Measurements from ENCODE around the gene PRDX3. TPM values are rescaled to one million over a fixed set of nuclear protein-coding genes. Genes with fewer than 3 reads are reported as not detected.

The PRDX3 gene
- total and polyA plus RNA-seq, 2 of the 4 experiments (the other 2 are of a cell fraction): 169 to 187 TPM

- Histone ChIP-seq H4K5ac (ENCODE audit: low read depth, low read length) (no peak overlapping the region), H2BK5ac (ENCODE audit: low read depth, low read length, poor library complexity, severe bottlenecking) (peak overlapping the region; percentile 71), H2BK120ac (ENCODE audit: low read depth, low read length) (0 out of 2 replicates have a peak overlapping the region, but pooled peaks have one; percentile 53), H3K9me1 (ENCODE audit: insufficient read depth, low read length) (0 out of 2 replicates have a peak, but pooled peaks cover 2% of the 10 kb centered on the region), H2AFZ (replicated peaks; ENCODE audit: low read length, poor library complexity) (peak overlapping the region; percentile 90), H3K79me1 (ENCODE audit: low read depth in 1 of 2, low read length in 2 of 2) (peaks cover 2 to 32% of the 10 kb centered on the region in 2 experiments; a peak in 3 of 4 replicates), H3K56ac (ENCODE audit: extremely low read depth, insufficient read depth, low read length) (no peak overlapping the region), H3K27ac (ENCODE audit: insufficient read depth, low read length) (peak overlapping the region; percentile 53), H3K4ac (ENCODE audit: low read depth, low read length) (peak overlapping the region; percentile 71; the same call in 1 of the 2 replicates), H3K14ac (replicated peaks; ENCODE audit: low read depth, low read length) (0 out of 2 replicates have a peak overlapping the region, but pooled peaks have one; percentile 36), H3K18ac (ENCODE audit: low read depth, low read length) (no peak overlapping the region), H3K27me3 (ENCODE audit: control insufficient read depth, insufficient read depth, low read length) (no peaks in the 10 kb centered on the region), H3K4me2 (ENCODE audit: low read depth, low read length) (peak overlapping the region; percentile 53), H3K36me3 (ENCODE audit: control insufficient read depth, insufficient read depth, low read length) (peaks cover 5% of the 10 kb centered on the region), H3K4me3 (ENCODE audit: insufficient read depth, low read depth, low read length) (peak overlapping the region; percentile 54), H3K9ac (ENCODE audit: low read depth, low read length) (peak overlapping the region; percentile 12), H4K20me1 (ENCODE audit: insufficient read depth, low read length) (peaks cover 5% of the 10 kb centered on the region; the same call in 1 of the 2 replicates), H2BK20ac (ENCODE audit: low read depth, low read length) (no peak overlapping the region), H4K8ac (ENCODE audit: low read depth in 2 of 2, low read length in 2 of 2) (peak overlapping the region; percentile 25 to 59; a peak in 2 of 4 replicates), H4K91ac (ENCODE audit: insufficient read depth, low read depth, low read length) (peak overlapping the region; percentile 61; the same call in 1 of the 2 replicates), H3K23ac (ENCODE audit: low read depth, low read length) (no peak overlapping the region), H2BK15ac (ENCODE audit: low read depth, low read length) (peak overlapping the region; percentile 45; the same call in 1 of the 3 replicates), H3K4me1 (ENCODE audit: control insufficient read depth, insufficient read depth, low read length) (peaks cover 17% of the 10 kb centered on the region), H2AK9ac (replicated peaks; ENCODE audit: low read depth, low read length, poor library complexity) (peak overlapping the region; percentile 87), H3K9me3 (ENCODE audit: control insufficient read depth, insufficient read depth, low read length) (no peaks in the 10 kb centered on the region), H2AK5ac (ENCODE audit: low read depth, low read length) (peak overlapping the region; percentile 11; the same call in 1 of the 2 replicates)
- in situ Hi-C loops (cut with MboI; ENCODE audit: low sequenced_read_pairs): loop anchor here (5.0 kb wide), 1 partner anchor 211 kb away; no protein-coding TSS in a partner anchor
- intact Hi-C loops (cut with micrococcal nuclease): loop anchor here (1.0 to 5.0 kb wide), 6 partner anchors 111 to 336 kb away; partner anchors contain the start of gene RGS10
- no TSS peak for BruUV-seq (replicated peaks)
- DNase-seq (peak; percentile 59), ATAC-seq (ENCODE audit: low read depth) (peak; percentile 53)
- POLR2A ChIA-PET (ENCODE audit: unreplicated experiment): interaction anchor here (0.6 to 1.0 kb wide), 4 partner anchors 41 to 205 kb away, joined by 3 to 7 read pairs (median 3); no protein-coding TSS in a partner anchor
- 0% methylated on average over 13 of the region's 97 CpGs; no CpG with 5 or more reads in 1 of the 2 experiments for whole genome bisulfite sequencing, 2 experiments (ENCODE audit: extremely low coverage in 2 of 2, insufficient read length in 1 of 2)
- dilution Hi-C loops (cut with HindIII; ENCODE audit: low sequenced_read_pairs, unreplicated experiment): no loop called here
- CTCF ChIA-PET: interaction anchor here (0.6 to 2.0 kb wide), 23 partner anchors 14 to 337 kb away, joined by 3 to 7 read pairs (median 4); partner anchors contain the start of gene RGS10
- TF ChIP-seq RFX5 (IDR thresholded peaks at IDR 0.05; ENCODE audit: low read depth, low read length): no peak
- peak; percentile 72; the same call in 1 of the 2 replicates for TF ChIP-seq MXI1 (IDR thresholded peaks at IDR 0.05; ENCODE audit: borderline replicate concordance, low read depth, low read length)
- peak; percentile 95 for TF ChIP-seq CTCF (conservative IDR thresholded peaks at IDR 0.05; ENCODE audit: low read depth, low read length)
- peak; percentile 32; the same call in 1 of the 2 replicates for TF ChIP-seq MAZ (IDR thresholded peaks at IDR 0.05; ENCODE audit: borderline replicate concordance, low read depth, low read length)
- no peak; the same call in 1 of the 2 replicates for TF ChIP-seq POLR2A (IDR thresholded peaks at IDR 0.05; ENCODE audit: low read depth, low read length)
- TF ChIP-seq NFE2L2 (IDR thresholded peaks at IDR 0.05; ENCODE audit: low read depth, low read length): no peak
- no peak for TF ChIP-seq CEBPB (IDR thresholded peaks at IDR 0.05; ENCODE audit: low read depth, low read length)
- TF ChIP-seq BHLHE40 (IDR thresholded peaks at IDR 0.05; ENCODE audit: low read depth, low read length): peak; percentile 33
- no peak for TF ChIP-seq USF2 (IDR thresholded peaks at IDR 0.05; ENCODE audit: low read depth, low read length)
- no peak for TF ChIP-seq FOS (IDR thresholded peaks at IDR 0.05; ENCODE audit: low read depth, low read length)
- no peak; the same call in 1 of the 2 replicates for TF ChIP-seq CHD1 (IDR thresholded peaks at IDR 0.05; ENCODE audit: low read depth, low read length)
- TF ChIP-seq RCOR1 (IDR thresholded peaks at IDR 0.05; ENCODE audit: insufficient replicate concordance, low read length): peak; percentile 26
- peak; percentile 89 for TF ChIP-seq RAD21 (IDR thresholded peaks at IDR 0.05; ENCODE audit: low read length)
- no peak for TF ChIP-seq MAFK (IDR thresholded peaks at IDR 0.05; ENCODE audit: low read depth, low read length)
These were observed 28.2 kb upstream of the PRDX3 start for GRCh38 chr10:119206603-119207365.
